Stimulated activated naive B cell treated with anti-CD40 and anti-IgM and Interleukin-4, amounts not matched to agents 10 μg/mL and 1 μg/mL and 100 μg/mL, for 72 hours (primary cell): ENCODE data around the gene SLC25A43.

Source experiments
- ATAC-seq, 2 donors: fragments of 150-1000 bp; cut with Tn5 transposase; replicated peaks; 2 replicates each; pipeline ENCODE4 v1.10.0; 2021; ENCODE audit warnings: moderate library complexity in 1 of 2
- DNase-seq: peaks from one replicate; pipeline ENCODE4 v3.0.0; 2021
- H3K27ac Mint-ChIP-seq: one replicate; pipeline ENCODE4 v1.8.0; 2022; ENCODE audit warnings: mild to moderate bottlenecking, mixed read lengths
- H3K27me3 Mint-ChIP-seq, 2 donors: one replicate each; pipeline ENCODE4 v1.8.0; 2022; ENCODE audit warnings: mixed read lengths in 2 of 2
- H3K36me3 Mint-ChIP-seq, 2 donors: one replicate each; pipeline ENCODE4 v1.8.0; 2022; ENCODE audit warnings: mixed read lengths in 2 of 2, mild to moderate bottlenecking in 1 of 2
- H3K4me1 Mint-ChIP-seq, 2 donors: one replicate each; pipeline ENCODE4 v1.8.0; 2022; ENCODE audit warnings: mixed read lengths in 2 of 2, mild to moderate bottlenecking in 1 of 2
- H3K4me3 Mint-ChIP-seq, 2 donors: one replicate each; pipeline ENCODE4 v1.8.0; 2022; ENCODE audit warnings: mild to moderate bottlenecking in 2 of 2, mixed read lengths in 2 of 2, moderate library complexity in 1 of 2
- H3K9me3 Mint-ChIP-seq, 2 donors: one replicate each; pipeline ENCODE4 v1.8.0; 2022; ENCODE audit warnings: mixed read lengths in 2 of 2, mild to moderate bottlenecking in 1 of 2

The SLC25A43 gene

DNA sequence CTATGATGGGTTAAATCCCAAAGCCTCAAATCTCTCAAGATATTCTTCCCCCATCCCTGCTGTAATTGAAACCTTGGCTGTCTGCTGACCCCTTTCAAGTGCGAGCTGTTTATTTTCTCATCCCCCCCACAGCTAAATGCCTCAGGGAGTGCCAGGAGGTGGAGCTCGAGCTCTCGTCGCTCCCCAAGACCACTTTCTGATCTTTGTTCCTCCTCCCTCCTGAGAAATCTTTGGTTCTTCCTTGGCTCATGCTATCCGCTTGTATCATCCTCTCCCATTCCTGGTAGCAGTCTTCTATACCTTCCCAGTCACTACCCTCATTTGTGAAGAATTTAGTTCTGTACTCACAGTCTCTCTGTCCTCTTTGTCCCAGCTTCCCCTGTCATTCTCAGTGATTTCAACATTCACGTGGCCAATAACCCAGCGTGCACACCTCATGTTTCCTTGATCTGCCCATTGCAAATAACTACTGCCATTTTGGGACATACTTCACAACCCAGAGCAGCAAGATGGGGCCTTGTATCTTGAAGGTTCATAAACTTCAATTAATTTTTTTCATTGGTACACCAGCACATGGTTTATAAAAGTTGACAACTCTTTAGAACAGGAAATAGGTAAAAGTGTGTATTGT lies 9.2 kb upstream of the SLC25A43 start:
- peaks cover 0 to 4% of the 10 kb centered on the region in 2 donors for H3K9me3 Mint-ChIP-seq
- DNase-seq (no peak), ATAC-seq (no peak)
- H3K4me3 Mint-ChIP-seq = no peak overlapping the region
- H3K4me1 Mint-ChIP-seq = peaks cover 0 to 3% of the 10 kb centered on the region in 2 donors
- H3K36me3 Mint-ChIP-seq = no peaks in the 10 kb centered on the region
- no peak overlapping the region for H3K27ac Mint-ChIP-seq
- no peaks in the 10 kb centered on the region for H3K27me3 Mint-ChIP-seq

DNA sequence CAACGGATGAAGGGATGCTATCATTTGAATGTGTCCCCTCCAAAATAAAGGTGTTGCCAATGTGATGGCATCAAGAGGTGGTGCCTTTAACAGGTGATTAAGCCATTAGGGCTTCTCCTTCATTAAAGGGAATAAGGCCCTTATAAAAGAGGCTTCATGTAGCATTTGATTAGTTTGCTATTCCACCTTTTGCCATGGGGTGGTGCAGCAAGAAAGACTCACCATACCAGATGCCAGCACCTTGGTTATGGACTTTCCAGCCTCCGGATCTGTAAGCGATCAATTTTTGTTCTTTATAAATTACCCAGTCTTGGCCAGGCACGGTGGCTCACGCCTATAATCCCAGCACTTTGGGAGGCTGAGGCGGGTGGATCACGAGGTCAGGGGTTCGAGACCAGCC lies 7.9 kb upstream of the SLC25A43 start:
- ATAC-seq (peak in 1 of 2 donors; percentile 34), DNase-seq (no peak)
- Mint-ChIP-seq H3K4me1 (peaks cover 0 to 3% of the 10 kb centered on the region in 2 donors), H3K27me3 (no peaks in the 10 kb centered on the region), H3K4me3 (no peak overlapping the region), H3K27ac (no peak overlapping the region), H3K36me3 (no peaks in the 10 kb centered on the region), H3K9me3 (peaks cover 0 to 4% of the 10 kb centered on the region in 2 donors)

- no peaks in the 10 kb centered on the region for H3K27me3 Mint-ChIP-seq
- H3K4me3 Mint-ChIP-seq = no peak overlapping the region
- no peaks in the 10 kb centered on the region for H3K36me3 Mint-ChIP-seq
- H3K27ac Mint-ChIP-seq = no peak overlapping the region
- no peak for DNase-seq
- ATAC-seq = no peak
- peaks cover 0 to 4% of the 10 kb centered on the region in 2 donors for H3K9me3 Mint-ChIP-seq
- H3K4me1 Mint-ChIP-seq = peaks cover 0 to 3% of the 10 kb centered on the region in 2 donors
Observed at GRCh38 chrX:119393144-119393543, 6.0 kb upstream of the SLC25A43 start.

GRCh38 chrX:119398587-119398973 lies 556 bp upstream of the SLC25A43 start:
- H3K27ac Mint-ChIP-seq = peak overlapping the region; percentile 96
- peaks cover 13 to 19% of the 10 kb centered on the region in 2 donors for H3K4me1 Mint-ChIP-seq
- no peak for DNase-seq
- no peaks in the 10 kb centered on the region for H3K9me3 Mint-ChIP-seq
- H3K27me3 Mint-ChIP-seq = peaks cover 0 to 4% of the 10 kb centered on the region in 2 donors
- peak; percentile 35 to 43 for ATAC-seq
- peak overlapping the region; percentile 89 to 96 for H3K4me3 Mint-ChIP-seq
- H3K36me3 Mint-ChIP-seq = peaks cover 0 to 3% of the 10 kb centered on the region in 2 donors

DNA sequence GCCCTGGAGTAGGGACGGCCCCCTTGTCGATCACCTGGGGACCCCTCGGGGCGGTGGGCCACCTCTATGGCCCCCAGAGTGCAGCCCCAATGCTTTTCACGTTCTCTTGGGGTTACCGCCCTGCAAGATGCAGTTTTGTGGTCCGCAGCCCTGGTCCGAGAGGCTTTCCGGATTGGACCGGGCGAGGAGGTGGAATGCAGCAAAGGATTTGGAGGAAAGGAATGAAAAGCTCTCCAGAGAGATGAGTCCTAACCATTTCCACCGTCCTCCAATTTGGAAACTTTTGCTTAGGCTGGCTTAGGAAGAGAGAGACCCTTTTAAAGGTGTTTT lies 601 bp downstream of the SLC25A43 start:
- peak overlapping the region; percentile 72 to 81 for H3K4me3 Mint-ChIP-seq

GRCh38 chrX:119401569-119401968 lies 2.4 kb downstream of the SLC25A43 start:
- Mint-ChIP-seq H3K4me1 (peaks cover 13 to 19% of the 10 kb centered on the region in 2 donors), H3K36me3 (peaks cover 0 to 3% of the 10 kb centered on the region in 2 donors), H3K4me3 (no peak overlapping the region), H3K27ac (no peak overlapping the region), H3K27me3 (peaks cover 0 to 4% of the 10 kb centered on the region in 2 donors), H3K9me3 (no peaks in the 10 kb centered on the region)
- ATAC-seq (no peak), DNase-seq (no peak)

More for the DNA sequence above, 601 bp downstream of the SLC25A43 start:
- peaks cover 0 to 4% of the 10 kb centered on the region in 2 donors for H3K27me3 Mint-ChIP-seq
- H3K27ac Mint-ChIP-seq = no peak overlapping the region
- H3K36me3 Mint-ChIP-seq = peaks cover 0 to 3% of the 10 kb centered on the region in 2 donors
- ATAC-seq = no peak
- no peak for DNase-seq
- H3K4me1 Mint-ChIP-seq = peaks cover 13 to 19% of the 10 kb centered on the region in 2 donors
- H3K9me3 Mint-ChIP-seq = no peaks in the 10 kb centered on the region

- peaks cover 1 to 7% of the 10 kb centered on the region in 2 donors for H3K36me3 Mint-ChIP-seq
- peaks cover 0 to 4% of the 10 kb centered on the region in 2 donors for H3K27me3 Mint-ChIP-seq
- H3K27ac Mint-ChIP-seq = no peak overlapping the region
- no peak overlapping the region for H3K4me3 Mint-ChIP-seq
- ATAC-seq = no peak
- no peaks in the 10 kb centered on the region for H3K9me3 Mint-ChIP-seq
- no peak for DNase-seq
- peaks cover 13 to 19% of the 10 kb centered on the region in 2 donors for H3K4me1 Mint-ChIP-seq
Observed at GRCh38 chrX:119402588-119402987, 3.5 kb downstream of the SLC25A43 start.

DNA sequence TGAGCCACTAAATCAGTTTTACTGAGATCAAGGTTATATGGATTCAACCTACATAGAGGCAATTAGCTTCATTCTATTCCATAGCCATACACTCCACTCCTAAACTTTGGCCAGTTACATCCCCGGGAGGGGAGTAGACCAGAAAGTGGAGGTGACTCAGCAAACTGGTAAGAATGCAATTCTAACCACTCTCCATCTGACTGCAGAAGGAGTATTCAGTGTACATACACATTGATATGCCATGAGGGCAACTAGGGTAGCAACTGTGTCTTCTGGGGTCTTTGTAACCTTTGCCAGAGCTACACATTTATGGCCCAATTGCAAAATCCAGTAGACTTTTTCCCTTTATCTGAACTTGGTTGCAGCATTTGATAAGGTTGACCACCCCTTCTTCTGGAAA lies 7.6 kb downstream of the SLC25A43 start:
- no peak overlapping the region for H3K4me3 Mint-ChIP-seq
- peaks cover 7 to 11% of the 10 kb centered on the region in 2 donors for H3K4me1 Mint-ChIP-seq
- no peak for DNase-seq
- no peaks in the 10 kb centered on the region for H3K27me3 Mint-ChIP-seq
- H3K36me3 Mint-ChIP-seq = peaks cover 16 to 17% of the 10 kb centered on the region in 2 donors
- H3K9me3 Mint-ChIP-seq = no peaks in the 10 kb centered on the region
- H3K27ac Mint-ChIP-seq = no peak overlapping the region
- no peak for ATAC-seq

GRCh38 chrX:119407681-119408080 lies 8.5 kb downstream of the SLC25A43 start:
- Mint-ChIP-seq H3K4me3 (no peak overlapping the region), H3K36me3 (peaks cover 19 to 20% of the 10 kb centered on the region in 2 donors), H3K27ac (no peak overlapping the region), H3K27me3 (no peaks in the 10 kb centered on the region), H3K4me1 (peaks cover 2 to 5% of the 10 kb centered on the region in 2 donors), H3K9me3 (no peaks in the 10 kb centered on the region)
- DNase-seq = no peak
- no peak for ATAC-seq

DNA sequence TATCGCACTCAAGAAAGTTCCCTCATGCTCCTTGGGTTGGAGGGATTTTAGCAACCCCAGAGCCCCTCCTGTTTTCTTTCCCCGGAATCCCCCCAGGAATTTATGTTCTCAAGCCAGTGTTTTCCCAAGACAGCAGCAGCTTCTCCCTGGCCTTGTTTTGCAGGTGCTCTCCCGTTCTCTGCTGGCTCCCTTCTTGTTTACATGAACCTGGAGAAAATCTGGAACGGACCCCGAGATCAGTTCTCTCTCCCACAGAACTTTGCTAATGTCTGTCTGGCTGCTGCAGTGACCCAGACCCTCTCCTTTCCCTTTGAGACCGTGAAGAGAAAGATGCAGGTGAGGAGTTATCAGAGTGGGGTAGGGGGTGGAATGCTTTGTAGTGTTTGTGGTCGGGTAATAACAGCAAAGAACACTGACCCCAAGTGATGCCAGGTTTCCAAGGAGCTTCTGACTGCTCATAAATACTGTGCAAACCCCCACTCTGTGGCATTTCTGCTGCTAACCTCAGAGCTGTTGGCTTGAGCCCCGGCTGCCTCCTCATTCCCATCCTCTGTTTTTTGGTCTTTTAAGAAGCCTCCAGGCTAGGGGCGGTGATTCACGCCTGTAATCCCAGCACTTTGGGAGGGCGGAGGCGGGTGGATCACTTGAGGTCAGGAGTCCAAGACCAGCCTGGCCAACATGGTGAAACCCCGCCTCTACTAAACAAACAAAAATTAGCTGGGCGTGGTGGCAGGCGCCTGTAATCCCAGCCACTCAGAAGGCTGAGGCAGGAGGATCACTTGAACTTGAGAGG lies 11.1 kb downstream of the SLC25A43 start:
- H3K36me3 Mint-ChIP-seq = peaks cover 19 to 20% of the 10 kb centered on the region in 2 donors
- H3K4me3 Mint-ChIP-seq = no peak overlapping the region
- ATAC-seq (no peak), DNase-seq (no peak)
- peaks cover 0 to 5% of the 10 kb centered on the region in 2 donors for H3K4me1 Mint-ChIP-seq
- no peaks in the 10 kb centered on the region for H3K27me3 Mint-ChIP-seq
- no peaks in the 10 kb centered on the region for H3K9me3 Mint-ChIP-seq
- no peak overlapping the region for H3K27ac Mint-ChIP-seq

DNA sequence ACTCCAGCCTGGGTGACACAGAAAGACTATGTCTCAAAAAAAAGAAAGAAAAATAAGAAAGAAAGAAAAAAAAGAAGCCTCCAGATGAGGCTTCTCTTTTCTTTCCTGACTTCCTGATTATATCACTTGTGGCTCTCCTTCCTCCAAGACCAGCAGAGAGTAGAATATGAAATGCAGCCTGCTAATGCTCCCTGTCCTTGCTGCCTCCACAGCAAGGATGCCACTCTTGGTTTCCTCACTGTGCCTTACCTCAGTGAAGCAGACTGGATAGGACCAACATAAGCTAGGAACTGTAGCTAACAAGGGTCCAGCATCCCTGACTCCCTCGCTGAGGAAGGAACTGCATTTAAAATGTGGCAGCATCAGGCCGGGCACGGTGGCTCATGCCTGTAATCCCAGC lies 11.7 kb downstream of the SLC25A43 start:
- Mint-ChIP-seq H3K9me3 (no peaks in the 10 kb centered on the region), H3K4me3 (no peak overlapping the region), H3K27me3 (no peaks in the 10 kb centered on the region), H3K4me1 (peaks cover 0 to 5% of the 10 kb centered on the region in 2 donors), H3K36me3 (peaks cover 19 to 20% of the 10 kb centered on the region in 2 donors), H3K27ac (no peak overlapping the region)
- DNase-seq = no peak
- no peak for ATAC-seq

- H3K27me3 Mint-ChIP-seq = no peaks in the 10 kb centered on the region
- ATAC-seq = no peak
Observed at GRCh38 chrX:119411959-119412358, 12.8 kb downstream of the SLC25A43 start.

GRCh38 chrX:119417376-119417775 lies 18.2 kb downstream of the SLC25A43 start:
- ATAC-seq (no peak), DNase-seq (no peak)
- Mint-ChIP-seq H3K27ac (no peak overlapping the region), H3K36me3 (peaks cover 6 to 8% of the 10 kb centered on the region in 2 donors), H3K4me1 (no peaks in the 10 kb centered on the region), H3K4me3 (no peak overlapping the region), H3K27me3 (no peaks in the 10 kb centered on the region), H3K9me3 (no peaks in the 10 kb centered on the region)

More at GRCh38 chrX:119411959-119412358, 12.8 kb downstream of the SLC25A43 start:
- Mint-ChIP-seq H3K4me3 (no peak overlapping the region), H3K9me3 (no peaks in the 10 kb centered on the region), H3K27ac (no peak overlapping the region), H3K36me3 (peaks cover 19% of the 10 kb centered on the region in 2 donors), H3K4me1 (peaks cover 0 to 5% of the 10 kb centered on the region in 2 donors)
- no peak for DNase-seq

DNA sequence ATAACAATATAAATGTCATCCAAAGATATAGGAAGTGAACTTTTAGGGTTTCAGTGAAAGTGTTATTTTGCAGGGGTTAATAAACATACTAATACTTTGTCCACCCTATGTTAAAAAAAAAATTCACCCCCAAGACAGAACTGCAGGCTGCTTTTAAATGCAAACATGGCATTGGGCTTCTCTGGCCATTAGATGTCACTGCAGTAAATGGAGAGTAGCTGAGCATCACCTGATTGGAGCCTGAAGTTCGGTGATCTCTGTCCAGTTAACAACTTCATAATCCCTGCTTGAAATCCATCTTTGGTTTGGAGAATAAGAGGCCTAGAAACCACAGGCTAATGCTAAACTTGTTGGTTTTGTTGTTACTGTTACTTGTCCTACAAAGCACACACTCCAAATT lies 18.7 kb downstream of the SLC25A43 start:
- ATAC-seq (no peak), DNase-seq (no peak)
- Mint-ChIP-seq H3K27ac (no peak overlapping the region), H3K36me3 (peaks cover 8% of the 10 kb centered on the region in 2 donors), H3K27me3 (no peaks in the 10 kb centered on the region), H3K9me3 (no peaks in the 10 kb centered on the region), H3K4me3 (no peak overlapping the region), H3K4me1 (no peaks in the 10 kb centered on the region)

DNA sequence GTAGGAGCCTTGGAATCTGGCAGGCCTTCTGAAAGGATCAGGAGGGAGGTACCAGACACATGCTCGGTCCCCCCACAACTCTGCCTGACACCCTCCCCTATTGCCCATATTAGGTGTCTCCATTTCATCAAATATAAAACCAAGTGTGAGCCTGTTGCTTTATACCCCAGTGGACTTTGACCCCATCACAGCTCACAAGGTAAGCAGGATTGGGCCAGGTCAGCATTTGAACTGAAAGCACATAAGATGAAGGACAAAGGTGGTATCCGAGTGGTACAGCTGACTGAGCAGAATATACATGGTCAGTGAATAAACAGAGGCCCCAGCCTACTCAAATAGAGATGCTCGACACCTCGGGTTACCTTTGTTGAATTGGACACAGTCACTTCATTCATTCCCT lies 20.0 kb downstream of the SLC25A43 start:
- Mint-ChIP-seq H3K4me1 (no peaks in the 10 kb centered on the region), H3K4me3 (no peak overlapping the region), H3K9me3 (no peaks in the 10 kb centered on the region), H3K27ac (no peak overlapping the region), H3K27me3 (no peaks in the 10 kb centered on the region), H3K36me3 (peaks cover 8% of the 10 kb centered on the region in 2 donors)
- DNase-seq (no peak), ATAC-seq (no peak)
